Chondrocyte (in vitro differentiated cells): Measurements from ENCODE around the gene TEX36. TPM values are rescaled to one million over a fixed set of nuclear protein-coding genes. Genes with fewer than 3 reads are reported as not detected.

Experiments used
- DNase-seq: peaks from one replicate; pipeline ENCODE4 v3.0.0; 2021; ENCODE audit warnings: mixed read lengths, low spot score
- H3K27ac Mint-ChIP-seq: one replicate; pipeline ENCODE4 v1.8.0; 2021; ENCODE audit warnings: mild to moderate bottlenecking, moderate library complexity, mixed read lengths; ENCODE audit not compliant: unreplicated experiment
- H3K27me3 Mint-ChIP-seq: 2 replicates; pipeline ENCODE4 v1.8.0; 2021; ENCODE audit warnings: low read depth, mixed read lengths
- H3K36me3 Mint-ChIP-seq: 2 replicates; pipeline ENCODE4 v1.8.0; 2021; ENCODE audit warnings: low read depth, mixed read lengths
- H3K4me1 Mint-ChIP-seq: 2 replicates; pipeline ENCODE4 v1.8.0; 2021; ENCODE audit warnings: low read depth, mild to moderate bottlenecking, mixed read lengths
- H3K4me3 Mint-ChIP-seq: one replicate; pipeline ENCODE4 v1.8.0; 2021; ENCODE audit warnings: mild to moderate bottlenecking, moderate library complexity, mixed read lengths; ENCODE audit not compliant: unreplicated experiment
- H3K9me3 Mint-ChIP-seq: 2 replicates; pipeline ENCODE4 v1.8.0; 2021; ENCODE audit warnings: low read depth, mixed read lengths
- CTCF ChIP-seq: fragments of 200-600 bp; sonication (generic); IDR thresholded peaks from 2 replicates; pipeline ENCODE4 v1.5.0; 2021; ENCODE audit warnings: antibody characterized with exemption, mild to moderate bottlenecking, moderate library complexity
- total RNA-seq: library from RNA; stranded (reverse); gene quantifications from 3 replicates; pipeline ENCODE4 v1.2.1, GENCODE V29; 2021

The TEX36 gene
- total RNA-seq, 1 donor from 2014 or later = not detected

- Mint-ChIP-seq H3K4me3 (no peak overlapping the region), H3K36me3 (no peaks in the 10 kb centered on the region), H3K27ac (no peak overlapping the region), H3K9me3 (no peaks in the 10 kb centered on the region), H3K27me3 (peaks cover 26% of the 10 kb centered on the region), H3K4me1 (no peaks in the 10 kb centered on the region)
- no peak for TF ChIP-seq CTCF
- DNase-seq = no peak
These were observed 44.4 kb downstream of the TEX36 start for GRCh38 chr10:125638555-125638954.

- H3K27ac Mint-ChIP-seq = no peak overlapping the region
These were observed 45.5 kb downstream of the TEX36 start for GRCh38 chr10:125637496-125637895.

GRCh38 chr10:125634606-125635005 lies 48.4 kb downstream of the TEX36 start:
- H3K36me3 Mint-ChIP-seq = no peaks in the 10 kb centered on the region
- H3K9me3 Mint-ChIP-seq = no peaks in the 10 kb centered on the region
- no peak overlapping the region for H3K27ac Mint-ChIP-seq
- TF ChIP-seq CTCF = no peak
- no peak for DNase-seq
- no peak overlapping the region for H3K4me3 Mint-ChIP-seq
- H3K27me3 Mint-ChIP-seq = peaks cover 33% of the 10 kb centered on the region
- no peaks in the 10 kb centered on the region for H3K4me1 Mint-ChIP-seq

More at GRCh38 chr10:125637496-125637895, 45.5 kb downstream of the TEX36 start:
- Mint-ChIP-seq H3K4me1 (no peaks in the 10 kb centered on the region), H3K9me3 (no peaks in the 10 kb centered on the region), H3K27me3 (peaks cover 29% of the 10 kb centered on the region), H3K4me3 (no peak overlapping the region), H3K36me3 (no peaks in the 10 kb centered on the region)
- no peak for DNase-seq
- no peak for TF ChIP-seq CTCF

- no peak overlapping the region for H3K4me3 Mint-ChIP-seq
- TF ChIP-seq CTCF = no peak
- H3K4me1 Mint-ChIP-seq = no peaks in the 10 kb centered on the region
- no peak for DNase-seq
- H3K36me3 Mint-ChIP-seq = no peaks in the 10 kb centered on the region
- no peak overlapping the region for H3K27ac Mint-ChIP-seq
- no peaks in the 10 kb centered on the region for H3K9me3 Mint-ChIP-seq
- peaks cover 31% of the 10 kb centered on the region for H3K27me3 Mint-ChIP-seq
These were observed 49.4 kb downstream of the TEX36 start for GRCh38 chr10:125633517-125633999.

- H3K4me1 Mint-ChIP-seq = no peaks in the 10 kb centered on the region
- H3K27me3 Mint-ChIP-seq = peaks cover 30% of the 10 kb centered on the region
- H3K9me3 Mint-ChIP-seq = no peaks in the 10 kb centered on the region
- no peak overlapping the region for H3K4me3 Mint-ChIP-seq
- TF ChIP-seq CTCF = no peak
- no peak overlapping the region for H3K27ac Mint-ChIP-seq
- DNase-seq = no peak
- H3K36me3 Mint-ChIP-seq = no peaks in the 10 kb centered on the region
These were observed 51.2 kb downstream of the TEX36 start for GRCh38 chr10:125631806-125632205.
